Ammon's horn (tissue), 1 donor: ENCODE measurements around the gene ARHGAP32.
A peak's percentile ranks its signal among the peaks of the same experiment; 100 is the strongest.

Experiments
- DNase-seq: peaks from one replicate; pipeline ENCODE4 v3.0.0-alpha.2; 2016; ENCODE audit warnings: low spot score

The ARHGAP32 gene

DNA sequence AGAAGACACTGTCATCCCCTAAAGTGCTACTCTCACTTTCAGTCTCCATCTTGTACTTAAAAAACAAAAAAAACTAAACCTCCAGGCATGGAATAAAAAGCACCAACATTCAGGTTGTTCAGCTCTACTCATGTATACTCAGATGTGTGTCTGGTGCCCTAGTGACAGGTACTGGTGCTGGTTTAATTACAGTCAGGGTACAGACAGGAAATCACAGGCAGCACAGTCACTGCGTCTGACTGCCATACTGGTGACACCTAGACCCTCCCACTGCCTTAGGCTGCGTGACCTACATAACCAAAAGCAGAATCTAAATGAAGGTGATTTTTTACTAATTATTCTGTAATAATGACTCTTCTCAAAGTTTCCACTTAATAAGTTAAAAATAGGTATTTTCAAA, at the start of gene ARHGAP32:
ARHGAP32 (minus strand) TSS at position 176 of the 400 bp plus-strand sequence; CDS start at position 49, 127 bp downstream.
- DNase-seq = no peak

DNA sequence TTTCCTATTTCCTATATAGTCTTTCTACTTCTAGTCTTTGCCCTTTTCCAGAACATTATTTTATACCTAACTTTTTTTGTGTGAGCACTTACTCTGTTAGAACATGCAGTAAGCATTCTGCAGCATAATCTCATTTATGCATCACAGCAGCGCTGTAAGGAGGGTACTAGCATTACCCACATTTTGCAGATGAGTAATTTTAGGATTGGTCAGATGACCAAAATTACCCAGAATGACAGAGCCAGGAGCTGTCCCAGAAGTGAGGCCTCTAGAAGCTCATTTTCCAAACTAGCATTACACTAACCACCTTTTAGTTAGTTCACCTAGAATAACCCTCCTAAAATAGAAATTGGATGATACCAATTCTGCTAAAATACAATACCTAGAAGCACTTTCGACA, 47.1 kb upstream of the ARHGAP32 start:
- DNase-seq = no peak

DNA sequence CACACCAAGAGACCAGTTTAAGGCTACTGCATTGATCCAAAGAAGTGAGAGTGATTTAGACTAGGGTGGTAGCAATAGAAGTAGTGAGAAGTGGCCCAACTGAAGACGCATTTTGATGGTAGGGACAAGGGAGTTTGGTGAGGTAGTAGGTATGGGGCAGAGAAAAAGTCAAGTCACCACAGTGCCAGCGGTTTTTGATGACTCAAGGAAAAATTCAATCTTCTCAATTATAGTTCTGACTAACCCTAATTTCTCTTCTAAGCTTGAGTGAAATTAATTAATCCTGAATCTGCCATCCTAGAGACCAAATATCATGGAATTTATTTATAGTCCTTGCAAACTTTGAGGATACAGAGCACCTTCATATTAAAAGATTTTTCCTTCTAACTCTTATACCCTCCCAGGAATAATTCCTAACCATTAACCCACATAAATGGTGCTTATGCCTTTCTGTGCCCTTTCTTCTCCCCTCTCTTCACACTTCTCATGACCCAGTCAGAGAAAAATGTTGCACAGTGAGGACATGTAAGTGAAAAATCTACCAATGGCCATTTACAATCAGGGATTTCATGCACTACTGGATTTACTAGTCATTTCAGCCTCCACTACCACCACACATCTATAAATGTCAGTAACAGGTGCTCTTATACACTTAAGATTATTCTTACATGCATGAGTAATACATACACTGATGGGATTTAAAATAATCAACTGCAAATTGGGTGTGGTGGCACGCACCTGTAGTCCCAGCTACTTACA, 45.9 kb upstream of the ARHGAP32 start:
- no peak for DNase-seq

DNA sequence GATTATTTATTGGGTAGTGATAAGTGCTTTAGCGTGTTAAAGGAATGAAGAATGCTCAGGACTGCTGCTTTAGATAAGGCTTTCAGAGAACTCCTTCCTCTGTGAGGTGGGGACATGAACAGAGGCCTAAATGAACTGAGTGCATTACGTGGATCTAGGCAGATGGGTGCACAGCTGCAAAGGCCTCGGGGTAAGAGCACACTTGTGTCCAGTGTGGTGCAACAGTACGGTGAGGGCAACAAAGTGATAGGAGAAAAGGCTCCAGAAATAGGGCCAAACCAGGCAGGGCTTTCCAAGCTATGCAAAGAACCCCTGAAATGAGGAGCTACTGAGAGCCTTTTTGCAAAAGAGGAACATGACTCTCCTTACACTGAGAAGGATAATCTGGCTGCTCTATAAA, 45.3 kb upstream of the ARHGAP32 start:
- DNase-seq = no peak

DNA sequence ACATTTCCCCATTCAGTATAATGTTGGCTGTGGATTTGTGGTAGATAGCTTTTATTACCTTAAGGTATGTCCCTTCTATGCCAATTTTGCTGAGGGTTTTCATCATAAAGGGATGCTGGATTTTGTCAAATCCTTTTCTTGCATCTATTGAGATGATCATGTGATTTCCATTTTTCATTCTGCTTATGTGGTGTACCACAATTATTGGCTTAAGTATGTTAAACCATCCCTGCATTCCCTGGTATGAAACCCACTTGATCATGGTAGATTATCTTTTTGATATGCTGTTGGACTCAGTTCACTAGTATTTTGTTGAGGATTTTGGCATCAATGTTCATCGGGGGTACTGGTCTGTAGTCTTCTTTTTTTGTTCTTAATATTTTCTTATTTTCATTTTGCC, 44.7 kb upstream of the ARHGAP32 start:
- no peak for DNase-seq

DNA sequence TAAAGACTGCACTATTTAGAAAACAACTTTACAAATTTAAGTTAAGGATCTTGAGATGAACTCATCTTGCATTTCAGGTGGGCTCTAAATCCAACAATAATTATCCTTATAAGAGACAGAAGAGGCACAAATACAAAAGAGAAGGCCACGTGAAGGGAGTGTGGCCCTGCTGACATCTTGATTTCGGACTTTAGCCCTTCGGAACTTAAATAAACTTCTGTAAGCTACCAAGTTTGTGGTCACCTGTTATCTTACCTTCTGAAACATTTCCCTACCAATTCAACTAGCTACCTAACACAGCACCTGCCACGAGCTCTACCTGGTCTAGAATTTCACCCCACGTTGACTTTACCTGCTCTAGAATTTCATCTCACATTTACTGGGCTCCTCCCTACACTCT, 42.9 kb upstream of the ARHGAP32 start:
- no peak for DNase-seq

DNA sequence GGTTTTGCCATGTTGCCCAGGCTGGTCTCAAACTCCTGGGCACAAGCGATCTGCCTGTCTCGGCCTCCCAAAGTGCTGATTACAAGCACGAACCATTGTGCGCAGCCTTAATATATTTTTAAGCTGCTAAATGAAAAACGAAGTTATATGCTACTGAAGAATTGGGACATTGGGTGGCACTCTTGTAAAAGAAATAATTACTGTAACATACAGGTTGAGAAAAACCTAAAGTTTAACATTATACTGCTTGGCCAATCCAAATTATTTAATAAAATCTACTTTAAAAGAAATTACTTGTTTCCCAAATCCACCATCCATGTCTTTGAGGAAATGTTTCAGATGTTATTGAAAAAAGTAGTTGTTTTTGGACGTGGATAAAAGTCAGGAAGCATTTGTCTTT, 37.9 kb upstream of the ARHGAP32 start:
- peak; percentile 19 for DNase-seq

DNA sequence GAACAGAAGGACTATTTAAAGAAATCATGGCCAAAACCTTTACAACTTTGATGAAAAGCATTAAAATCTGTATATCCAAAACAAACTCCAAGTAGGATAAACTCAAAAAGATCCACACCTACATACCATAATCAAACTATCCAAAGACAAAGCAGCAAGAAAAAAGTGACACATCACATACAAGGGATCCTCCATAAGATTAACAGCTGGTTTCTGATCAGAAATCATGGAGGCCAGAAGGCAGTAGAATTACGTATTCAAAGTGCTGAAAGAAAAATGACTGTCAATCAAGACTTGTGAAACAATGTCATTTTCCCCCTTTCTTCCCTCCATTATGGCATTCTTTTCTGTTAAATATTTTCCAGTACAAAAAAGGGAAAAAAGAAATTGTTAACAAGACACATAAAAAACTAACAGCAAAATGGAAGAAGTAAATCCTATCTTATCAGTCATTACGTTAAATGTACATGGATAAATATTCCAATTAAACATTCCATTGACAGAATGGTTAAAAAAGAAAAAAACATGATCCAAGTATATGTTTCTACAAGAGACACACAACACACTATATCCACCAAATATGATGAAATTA, 34.2 kb upstream of the ARHGAP32 start:
- DNase-seq = no peak

DNA sequence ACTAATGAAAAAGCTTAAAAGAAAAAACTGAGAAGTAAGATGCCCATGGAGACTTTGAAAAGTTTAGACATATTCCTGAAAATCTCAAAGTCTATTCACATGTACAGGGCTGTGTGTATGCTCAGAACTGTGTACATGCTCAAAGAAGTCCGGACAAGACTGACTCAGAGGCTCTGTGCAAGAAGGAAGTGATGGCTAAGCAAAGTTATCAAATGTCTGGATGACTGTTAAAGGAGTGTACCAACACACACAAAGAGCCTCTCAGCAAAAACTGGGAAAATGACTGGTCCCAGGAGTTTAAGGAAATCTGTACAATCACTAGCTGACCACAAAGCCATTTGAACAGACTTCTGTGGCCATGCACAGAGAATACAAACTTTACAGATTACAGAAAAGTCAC, 33.1 kb upstream of the ARHGAP32 start:
- DNase-seq = no peak

DNA sequence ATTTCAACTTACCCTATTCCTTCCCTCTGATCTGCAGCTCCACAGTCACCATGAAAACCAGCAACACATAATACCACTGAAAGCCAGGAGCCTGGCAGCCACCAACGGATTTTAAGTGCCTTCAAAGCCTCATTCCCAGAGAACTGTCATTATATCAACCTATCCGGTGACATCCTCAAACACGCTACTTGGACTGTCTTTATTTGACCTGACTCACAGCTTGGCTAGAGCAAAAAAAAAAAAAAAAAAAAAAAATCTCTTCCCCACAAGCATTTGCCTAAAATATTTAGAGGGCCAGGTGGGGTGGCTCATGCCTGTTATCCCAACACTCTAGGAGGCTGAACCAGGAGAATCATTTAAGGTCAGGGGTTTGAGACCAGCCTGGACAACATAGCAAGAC, 32.4 kb upstream of the ARHGAP32 start:
- no peak for DNase-seq

DNA sequence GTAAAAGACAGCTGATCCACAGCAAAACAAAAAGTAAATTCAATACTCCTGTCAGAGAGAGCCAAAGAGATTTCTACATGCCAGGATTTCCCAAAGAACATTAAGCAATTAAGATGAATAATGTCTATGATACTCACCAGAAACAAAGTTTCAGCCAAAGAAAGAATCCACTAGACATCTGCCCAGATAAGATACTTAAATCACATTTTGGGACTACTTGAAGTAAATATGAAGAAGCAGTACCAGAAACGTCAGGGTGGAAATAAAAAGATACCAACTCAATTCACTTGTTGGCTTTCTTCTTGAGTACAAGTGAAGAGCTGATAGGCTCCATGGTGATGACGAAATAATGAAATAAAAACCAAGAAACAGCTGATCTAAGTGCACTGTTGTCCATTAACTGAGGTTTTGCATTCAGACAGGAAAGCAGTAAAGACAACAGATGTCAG, 31.6 kb upstream of the ARHGAP32 start:
- DNase-seq = no peak

DNA sequence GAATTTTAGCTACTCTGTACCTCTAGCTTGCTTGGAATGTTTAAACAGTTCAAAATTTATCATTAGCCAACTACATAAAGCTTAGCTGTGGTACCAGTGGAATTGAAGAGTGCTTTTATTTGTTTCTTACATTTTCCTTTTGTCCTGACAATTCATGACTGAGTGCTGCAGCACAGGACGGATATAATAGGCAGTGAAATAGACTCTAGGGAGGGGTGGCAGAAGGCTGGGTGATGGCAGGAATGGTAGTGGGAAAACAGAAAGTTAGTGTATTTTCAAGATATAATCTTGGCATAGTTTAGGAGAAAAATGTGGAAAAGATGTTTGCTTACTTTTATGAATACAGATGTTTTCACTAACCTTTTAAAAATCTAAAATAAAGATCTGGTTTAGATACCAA, 31.1 kb upstream of the ARHGAP32 start:
- no peak for DNase-seq

DNA sequence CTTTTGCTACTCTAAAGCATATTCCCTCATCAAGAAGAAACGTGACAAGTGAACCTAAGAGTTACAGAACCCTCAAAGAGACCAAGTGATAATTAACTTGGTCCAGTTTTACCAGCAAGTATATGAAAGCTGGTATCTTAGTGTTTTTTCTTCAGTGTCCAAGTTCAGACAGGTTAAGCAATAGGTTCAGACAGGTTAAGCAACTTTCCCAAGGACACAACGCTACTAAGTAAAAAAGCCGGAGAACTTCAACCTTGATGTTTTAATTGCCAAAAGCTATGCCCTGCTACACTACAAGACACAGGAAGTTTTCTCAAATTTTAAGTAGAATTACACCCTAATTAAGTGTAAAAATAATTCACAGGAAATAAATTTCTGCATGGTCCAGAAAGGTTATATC, 30.0 kb upstream of the ARHGAP32 start:
- DNase-seq = no peak

DNA sequence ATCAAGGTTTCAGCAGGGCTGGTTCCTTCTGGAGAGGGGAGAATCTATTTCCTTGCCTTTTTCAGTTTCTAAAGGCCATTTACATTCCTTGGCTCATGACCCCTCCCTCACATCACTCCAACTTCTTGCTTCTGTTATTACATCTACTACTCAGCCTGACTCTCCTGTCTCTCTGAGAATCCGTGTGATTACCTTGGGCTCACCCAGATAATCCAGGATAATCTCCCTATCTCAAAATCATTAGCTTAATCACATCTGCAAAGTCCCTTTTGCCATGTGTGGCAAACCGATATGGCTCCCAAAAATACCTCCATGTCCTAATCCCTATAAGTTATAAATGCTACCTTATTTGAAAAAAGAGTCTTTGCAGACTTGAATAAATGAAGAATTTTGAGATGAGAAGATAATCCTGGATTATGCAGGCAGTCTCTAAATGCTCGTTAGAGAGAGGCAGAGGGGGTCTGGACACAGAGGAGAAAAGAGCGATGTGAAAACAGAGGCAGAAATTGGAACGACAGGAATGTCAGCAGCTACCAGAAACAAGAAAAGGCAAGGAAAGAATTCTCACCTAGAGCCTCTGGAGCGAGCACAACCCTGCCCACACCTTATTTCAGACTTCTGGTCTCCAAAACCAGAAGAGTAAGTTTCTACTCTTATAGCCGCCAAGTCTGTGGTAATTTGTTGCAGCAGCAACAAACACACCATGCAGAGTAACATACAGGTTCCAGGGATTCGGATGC, 23.6 kb upstream of the ARHGAP32 start:
- no peak for DNase-seq

DNA sequence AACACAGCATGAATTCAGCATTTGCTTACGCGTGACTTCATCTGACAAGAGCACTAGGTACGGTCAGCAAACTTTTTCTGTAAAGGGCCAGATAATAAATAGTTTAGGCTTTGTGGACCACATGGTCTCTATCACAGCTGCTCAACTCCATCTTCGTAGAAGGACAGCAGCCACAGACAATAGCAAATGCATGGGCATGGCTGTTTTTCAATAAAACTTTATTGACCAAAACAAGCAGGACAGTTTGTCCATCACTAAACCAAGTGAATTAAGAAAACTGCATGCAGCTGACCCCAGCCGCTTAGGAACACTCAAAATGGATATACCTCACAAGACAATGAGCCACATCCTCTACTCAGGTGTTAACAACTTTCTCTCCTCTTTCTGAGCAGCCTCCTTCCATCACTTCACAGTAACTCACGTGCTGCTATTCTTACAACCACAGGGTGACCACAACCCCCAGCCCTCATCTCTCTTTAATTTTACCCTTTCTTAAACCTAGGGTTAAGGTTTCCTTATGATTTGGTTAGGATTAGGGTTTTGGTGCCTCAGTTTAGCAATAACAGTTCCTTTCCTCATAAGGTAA, 22.7 kb upstream of the ARHGAP32 start:
- DNase-seq = no peak

DNA sequence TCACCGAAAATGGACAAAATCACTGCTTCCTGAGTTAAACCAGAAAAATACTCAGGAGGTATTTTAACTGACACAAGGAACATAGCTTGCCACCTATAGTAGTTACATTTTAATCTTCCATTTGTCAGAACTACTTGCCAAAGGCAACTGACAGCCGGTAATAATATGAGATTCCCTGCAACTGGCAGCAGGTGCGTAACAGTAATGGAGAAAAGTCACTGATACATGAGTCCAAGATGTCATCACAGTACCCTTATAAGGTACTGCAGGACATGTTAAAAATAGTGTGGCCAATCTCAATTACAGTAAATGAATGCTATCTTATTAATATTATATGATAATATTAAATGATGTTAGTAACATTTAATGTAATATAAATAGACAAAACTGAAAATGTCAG, 21.1 kb upstream of the ARHGAP32 start:
- DNase-seq = no peak

DNA sequence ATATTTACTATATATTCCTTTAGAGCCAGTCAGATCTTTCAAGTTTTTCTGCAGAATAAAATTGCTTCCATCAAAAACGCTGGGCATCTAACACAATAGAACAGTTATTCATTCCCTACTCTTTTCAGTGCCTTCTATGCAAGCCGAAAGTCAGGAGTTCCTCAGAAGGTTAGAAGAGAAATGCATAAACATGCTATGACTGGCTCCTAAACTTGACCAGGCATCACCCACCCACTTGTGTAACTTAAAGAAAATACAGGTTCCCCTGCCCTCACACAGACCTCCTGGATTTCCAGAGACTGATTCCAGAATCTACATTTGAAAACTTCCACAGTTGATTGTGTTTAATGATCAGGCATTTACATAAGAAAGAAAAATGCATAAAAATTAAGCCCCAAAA, 19.3 kb upstream of the ARHGAP32 start:
- no peak for DNase-seq

DNA sequence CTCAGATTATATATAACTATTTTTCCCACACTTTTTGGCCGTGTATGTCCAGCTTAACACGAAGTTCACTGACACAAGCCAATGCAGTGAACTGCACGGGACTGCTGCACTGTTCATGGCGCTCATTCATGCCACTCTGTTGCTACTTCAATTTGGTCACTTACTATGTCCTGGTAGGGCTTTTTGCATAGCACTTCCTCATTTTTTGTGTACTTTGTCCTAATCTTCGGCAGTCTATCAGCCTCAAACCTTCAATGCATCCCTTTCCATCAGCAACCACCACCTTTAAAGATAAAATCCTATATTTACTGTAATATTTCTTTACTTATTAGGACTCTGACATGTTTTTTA, 18.7 kb upstream of the ARHGAP32 start:
- no peak for DNase-seq

DNA sequence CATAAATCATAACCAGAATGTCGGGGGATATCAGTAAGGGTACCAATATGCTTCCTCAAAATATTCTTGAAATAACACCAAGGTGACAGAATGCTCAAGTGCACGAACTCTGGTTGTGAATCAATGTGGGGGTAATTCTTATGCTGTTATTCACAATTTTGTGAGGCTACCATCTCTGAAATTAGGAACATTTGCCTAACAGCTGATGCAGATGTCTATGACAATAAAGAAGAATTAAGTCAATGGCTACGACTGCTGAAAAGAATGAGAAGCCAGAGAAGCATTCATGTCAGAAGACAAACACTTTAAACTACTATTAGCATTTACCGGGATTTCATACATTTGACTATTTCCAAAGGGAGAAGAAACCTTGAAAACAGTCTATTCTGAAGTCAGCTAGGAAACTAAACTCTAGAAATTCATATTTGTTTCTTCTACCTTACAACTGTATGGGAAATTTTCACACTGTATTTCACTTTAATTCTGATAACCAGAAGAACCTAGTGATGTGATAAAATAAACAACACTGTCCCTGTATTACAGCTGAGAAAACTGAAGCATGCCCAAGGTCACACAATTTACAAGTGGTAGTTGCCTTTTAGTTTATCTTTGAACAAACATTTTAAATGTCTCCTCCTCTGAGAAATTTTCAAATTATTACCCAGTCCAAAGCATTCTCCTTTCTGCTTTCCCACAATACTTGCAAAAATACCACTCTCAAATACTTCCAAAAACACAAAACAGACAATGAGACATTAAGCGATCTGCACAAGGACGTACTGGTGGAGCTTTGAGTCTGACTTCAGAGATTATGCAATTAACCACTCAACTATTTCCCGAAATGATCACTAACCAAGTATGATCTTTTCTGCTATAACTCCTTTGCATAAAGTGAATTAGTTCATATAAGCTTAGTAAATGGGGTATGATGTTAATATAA, 18.0 kb upstream of the ARHGAP32 start:
- DNase-seq = no peak

DNA sequence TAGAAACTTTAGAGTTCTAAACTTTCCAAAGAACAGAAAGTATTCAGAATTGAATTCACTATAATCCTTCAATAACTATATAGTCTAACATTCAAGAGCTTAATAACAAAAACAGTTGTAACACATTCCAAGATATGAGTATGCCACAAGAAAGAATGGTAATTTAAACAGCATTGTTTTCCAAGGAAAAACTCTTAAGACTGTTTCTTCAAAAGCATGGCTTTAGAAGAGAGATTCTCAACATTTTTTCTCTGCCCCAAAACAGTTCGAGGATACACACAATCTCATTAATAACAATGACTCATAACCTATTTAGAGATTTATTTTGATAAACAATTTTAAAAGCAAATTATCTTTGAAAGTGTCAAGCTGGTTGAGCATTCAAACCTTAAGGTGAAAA, 16.7 kb upstream of the ARHGAP32 start:
- no peak for DNase-seq

DNA sequence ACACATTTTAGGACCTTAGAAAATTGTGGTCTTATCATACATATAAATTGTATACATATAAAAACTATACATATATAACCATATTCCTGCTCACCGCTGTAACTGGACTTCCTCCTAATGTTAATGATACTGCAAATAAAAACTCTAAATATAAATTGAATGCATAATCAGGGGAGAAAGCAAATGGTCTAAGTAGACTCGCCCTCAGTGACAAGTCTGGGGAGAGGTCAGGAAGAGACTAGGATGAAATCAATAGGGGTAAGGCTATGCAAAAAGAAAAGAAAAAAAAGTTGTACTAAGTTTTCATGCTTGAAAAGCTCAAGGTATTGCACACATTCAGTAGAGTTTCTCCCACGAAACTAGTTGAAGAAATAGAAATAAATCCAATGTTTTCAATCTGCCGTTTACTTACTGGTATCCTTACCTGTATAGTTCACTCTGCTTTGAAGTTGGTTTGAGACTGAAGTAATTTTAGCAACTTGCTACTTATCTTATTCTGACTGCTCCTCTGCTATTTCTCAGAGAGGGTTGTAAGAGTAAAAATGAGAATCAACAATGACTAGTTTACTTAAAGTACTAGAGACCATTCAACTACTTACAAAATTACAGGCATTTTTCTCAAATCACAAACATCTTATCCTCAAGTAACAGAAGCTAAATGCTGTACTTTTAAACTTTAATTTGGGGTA, 12.2 kb upstream of the ARHGAP32 start:
- DNase-seq = no peak
